Measurements from ENCODE around the gene ULK4. TPM values are rescaled to one million over a fixed set of nuclear protein-coding genes. Genes with fewer than 3 reads are reported as not detected.

ULK4 gene
- total RNA-seq, 1 donor from 2014 or later = 8.4 TPM

GRCh38 chr3:41212088-41212487 is 749.8 kb downstream of the ULK4 start:
- no peaks in the 10 kb centered on the region for H3K27me3 ChIP-seq (ENCODE audit: control insufficient read depth in 3 of 3, insufficient read depth in 3 of 3, low read length in 3 of 3)
- no peaks in the 10 kb centered on the region for H3K36me3 ChIP-seq (ENCODE audit: control insufficient read depth in 3 of 3, insufficient read depth in 3 of 3, low read length in 3 of 3)
- no peak overlapping the region for H3K27ac ChIP-seq (ENCODE audit: low read depth, low read length)
- no peaks in the 10 kb centered on the region for H3K9me3 ChIP-seq (ENCODE audit: control insufficient read depth in 3 of 3, low read length in 3 of 3)
- no peak overlapping the region for H3K4me3 ChIP-seq (ENCODE audit: low read length in 3 of 3)
- H3K9ac ChIP-seq (ENCODE audit: low read depth in 1 of 3, low read length in 3 of 3) = no peak overlapping the region
- H3K4me1 ChIP-seq (ENCODE audit: control insufficient read depth in 3 of 3, insufficient read depth in 3 of 3, low read length in 3 of 3) = peaks cover 12 to 42% (median 28%) of the 10 kb centered on the region in 3 donors

DNA sequence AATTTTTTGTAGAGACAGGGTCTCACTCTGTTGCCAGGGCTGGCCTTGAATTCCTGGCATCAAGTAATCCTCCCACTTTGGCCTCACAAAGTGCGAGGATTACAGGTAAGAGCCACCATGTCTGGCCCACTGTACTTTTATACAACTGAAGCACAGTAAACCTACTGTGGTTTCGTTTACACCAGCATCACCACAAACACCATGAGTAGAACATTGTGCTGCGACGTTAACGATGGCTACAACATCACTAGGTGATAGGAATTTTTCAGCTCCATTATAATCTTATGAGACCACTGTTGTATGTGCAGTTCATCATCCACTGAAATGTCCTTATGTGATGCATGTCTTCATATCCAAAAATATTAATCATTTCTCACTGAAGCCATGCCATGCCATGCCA is 750.9 kb downstream of the ULK4 start:
- Histone ChIP-seq H3K4me1 (ENCODE audit: control insufficient read depth in 3 of 3, insufficient read depth in 3 of 3, low read length in 3 of 3) (peaks cover 15 to 41% (median 32%) of the 10 kb centered on the region in 3 donors), H3K4me3 (ENCODE audit: low read length in 3 of 3) (no peak overlapping the region), H3K27ac (ENCODE audit: low read depth, low read length) (no peak overlapping the region)

GRCh38 chr3:41209646-41210045 is 752.3 kb downstream of the ULK4 start:
- Histone ChIP-seq H3K27me3 (ENCODE audit: control insufficient read depth in 3 of 3, insufficient read depth in 3 of 3, low read length in 3 of 3) (no peaks in the 10 kb centered on the region), H3K36me3 (ENCODE audit: control insufficient read depth in 3 of 3, insufficient read depth in 3 of 3, low read length in 3 of 3) (no peaks in the 10 kb centered on the region), H3K4me3 (ENCODE audit: low read length in 3 of 3) (no peak overlapping the region), H3K9me3 (ENCODE audit: control insufficient read depth in 3 of 3, low read length in 3 of 3) (no peaks in the 10 kb centered on the region), H3K4me1 (ENCODE audit: control insufficient read depth in 3 of 3, insufficient read depth in 3 of 3, low read length in 3 of 3) (peaks cover 21 to 44% (median 31%) of the 10 kb centered on the region in 3 donors), H3K27ac (ENCODE audit: low read depth, low read length) (no peak overlapping the region), H3K9ac (ENCODE audit: low read depth in 1 of 3, low read length in 3 of 3) (no peak overlapping the region)

More for the DNA sequence above, 750.9 kb downstream of the ULK4 start:
- no peaks in the 10 kb centered on the region for H3K9me3 ChIP-seq (ENCODE audit: control insufficient read depth in 3 of 3, low read length in 3 of 3)
- H3K9ac ChIP-seq (ENCODE audit: low read depth in 1 of 3, low read length in 3 of 3) = no peak overlapping the region
- no peaks in the 10 kb centered on the region for H3K36me3 ChIP-seq (ENCODE audit: control insufficient read depth in 3 of 3, insufficient read depth in 3 of 3, low read length in 3 of 3)
- no peaks in the 10 kb centered on the region for H3K27me3 ChIP-seq (ENCODE audit: control insufficient read depth in 3 of 3, insufficient read depth in 3 of 3, low read length in 3 of 3)

GRCh38 chr3:41208507-41209220 is 753.2 kb downstream of the ULK4 start:
- Histone ChIP-seq H3K27ac (ENCODE audit: low read depth, low read length) (no peak overlapping the region), H3K9me3 (ENCODE audit: control insufficient read depth in 3 of 3, low read length in 3 of 3) (no peaks in the 10 kb centered on the region), H3K27me3 (ENCODE audit: control insufficient read depth in 3 of 3, insufficient read depth in 3 of 3, low read length in 3 of 3) (no peaks in the 10 kb centered on the region), H3K4me1 (ENCODE audit: control insufficient read depth in 3 of 3, insufficient read depth in 3 of 3, low read length in 3 of 3) (peaks cover 27 to 49% (median 40%) of the 10 kb centered on the region in 3 donors), H3K36me3 (ENCODE audit: control insufficient read depth in 3 of 3, insufficient read depth in 3 of 3, low read length in 3 of 3) (no peaks in the 10 kb centered on the region), H3K4me3 (ENCODE audit: low read length in 3 of 3) (no peak overlapping the region), H3K9ac (ENCODE audit: low read depth in 1 of 3, low read length in 3 of 3) (no peak overlapping the region)

GRCh38 chr3:41207355-41207754 is 754.5 kb downstream of the ULK4 start:
- H3K27ac ChIP-seq (ENCODE audit: low read depth, low read length) = no peak overlapping the region
- H3K27me3 ChIP-seq (ENCODE audit: control insufficient read depth in 3 of 3, insufficient read depth in 3 of 3, low read length in 3 of 3) = no peaks in the 10 kb centered on the region
- H3K4me1 ChIP-seq (ENCODE audit: control insufficient read depth in 3 of 3, insufficient read depth in 3 of 3, low read length in 3 of 3) = peaks cover 27 to 48% (median 37%) of the 10 kb centered on the region in 3 donors
- no peaks in the 10 kb centered on the region for H3K9me3 ChIP-seq (ENCODE audit: control insufficient read depth in 3 of 3, low read length in 3 of 3)
- no peaks in the 10 kb centered on the region for H3K36me3 ChIP-seq (ENCODE audit: control insufficient read depth in 3 of 3, insufficient read depth in 3 of 3, low read length in 3 of 3)
- peak overlapping the region in 1 of 3 donors; percentile 3 for H3K4me3 ChIP-seq (ENCODE audit: low read length in 3 of 3)
- no peak overlapping the region for H3K9ac ChIP-seq (ENCODE audit: low read depth in 1 of 3, low read length in 3 of 3)

- Histone ChIP-seq H3K4me3 (ENCODE audit: low read length in 3 of 3) (no peak overlapping the region), H3K27me3 (ENCODE audit: control insufficient read depth in 3 of 3, insufficient read depth in 3 of 3, low read length in 3 of 3) (no peaks in the 10 kb centered on the region), H3K4me1 (ENCODE audit: control insufficient read depth in 3 of 3, insufficient read depth in 3 of 3, low read length in 3 of 3) (peaks cover 30 to 54% (median 41%) of the 10 kb centered on the region in 3 donors), H3K9me3 (ENCODE audit: control insufficient read depth in 3 of 3, low read length in 3 of 3) (no peaks in the 10 kb centered on the region), H3K27ac (ENCODE audit: low read depth, low read length) (no peak overlapping the region), H3K9ac (ENCODE audit: low read depth in 1 of 3, low read length in 3 of 3) (no peak overlapping the region), H3K36me3 (ENCODE audit: control insufficient read depth in 3 of 3, insufficient read depth in 3 of 3, low read length in 3 of 3) (no peaks in the 10 kb centered on the region)
These were observed 756.3 kb downstream of the ULK4 start for GRCh38 chr3:41205591-41205990.

DNA sequence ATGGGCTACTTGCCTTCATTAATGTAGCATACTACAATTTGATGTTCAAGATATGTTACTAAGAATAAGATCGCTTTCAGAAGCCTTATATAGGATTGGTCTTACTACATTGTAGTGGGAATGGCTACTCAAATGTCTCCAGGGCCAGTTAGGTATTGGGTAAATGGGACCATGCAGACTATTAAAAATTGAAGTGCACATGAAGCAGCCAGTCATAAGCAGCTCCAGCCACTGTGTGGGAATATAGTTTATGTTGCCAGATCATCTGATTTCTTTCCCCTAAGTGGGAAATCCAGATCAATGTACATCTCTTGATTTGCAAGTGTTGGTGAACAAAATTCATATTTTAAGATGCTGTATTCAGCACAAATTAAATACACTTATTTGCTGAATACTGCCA is 757.5 kb downstream of the ULK4 start:
- no peak overlapping the region for H3K9ac ChIP-seq (ENCODE audit: low read depth in 1 of 3, low read length in 3 of 3)
- H3K4me1 ChIP-seq (ENCODE audit: control insufficient read depth in 3 of 3, insufficient read depth in 3 of 3, low read length in 3 of 3) = peaks cover 30 to 54% (median 41%) of the 10 kb centered on the region in 3 donors
- no peak overlapping the region for H3K4me3 ChIP-seq (ENCODE audit: low read length in 3 of 3)
- no peaks in the 10 kb centered on the region for H3K36me3 ChIP-seq (ENCODE audit: control insufficient read depth in 3 of 3, insufficient read depth in 3 of 3, low read length in 3 of 3)
- H3K9me3 ChIP-seq (ENCODE audit: control insufficient read depth in 3 of 3, low read length in 3 of 3) = no peaks in the 10 kb centered on the region
- H3K27ac ChIP-seq (ENCODE audit: low read depth, low read length) = no peak overlapping the region
- H3K27me3 ChIP-seq (ENCODE audit: control insufficient read depth in 3 of 3, insufficient read depth in 3 of 3, low read length in 3 of 3) = no peaks in the 10 kb centered on the region

DNA sequence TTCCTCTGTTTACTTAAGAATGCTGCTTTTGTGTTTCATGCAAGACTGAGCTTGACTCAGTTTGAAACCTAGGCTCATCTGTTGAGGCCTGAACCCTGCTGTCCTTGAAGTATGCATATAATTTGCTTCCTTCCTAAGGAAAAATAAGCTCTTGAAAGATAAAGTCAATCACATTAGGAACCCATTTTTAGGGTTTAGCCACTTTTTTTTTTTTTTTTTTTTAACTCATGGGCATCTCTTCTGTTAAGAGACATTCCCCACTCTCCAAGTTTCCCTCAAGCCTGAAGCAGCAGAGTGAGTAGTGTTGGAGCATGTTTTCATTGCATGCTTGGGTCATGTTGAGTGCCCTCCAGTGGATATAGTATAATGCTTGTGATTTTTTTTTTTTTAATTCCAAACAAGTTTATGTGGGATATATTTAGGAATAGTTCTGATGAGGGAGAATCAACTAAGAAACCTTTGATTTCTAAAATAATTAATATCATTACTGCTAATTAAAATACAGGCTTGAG is 759.0 kb downstream of the ULK4 start:
- Histone ChIP-seq H3K36me3 (ENCODE audit: control insufficient read depth in 3 of 3, insufficient read depth in 3 of 3, low read length in 3 of 3) (no peaks in the 10 kb centered on the region), H3K27ac (ENCODE audit: low read depth, low read length) (no peak overlapping the region), H3K4me1 (ENCODE audit: control insufficient read depth in 3 of 3, insufficient read depth in 3 of 3, low read length in 3 of 3) (peaks cover 25 to 46% (median 32%) of the 10 kb centered on the region in 3 donors), H3K27me3 (ENCODE audit: control insufficient read depth in 3 of 3, insufficient read depth in 3 of 3, low read length in 3 of 3) (no peaks in the 10 kb centered on the region), H3K9me3 (ENCODE audit: control insufficient read depth in 3 of 3, low read length in 3 of 3) (no peaks in the 10 kb centered on the region), H3K4me3 (ENCODE audit: low read length in 3 of 3) (peak overlapping the region in 1 of 3 donors; percentile 79), H3K9ac (ENCODE audit: low read depth in 1 of 3, low read length in 3 of 3) (no peak overlapping the region)

DNA sequence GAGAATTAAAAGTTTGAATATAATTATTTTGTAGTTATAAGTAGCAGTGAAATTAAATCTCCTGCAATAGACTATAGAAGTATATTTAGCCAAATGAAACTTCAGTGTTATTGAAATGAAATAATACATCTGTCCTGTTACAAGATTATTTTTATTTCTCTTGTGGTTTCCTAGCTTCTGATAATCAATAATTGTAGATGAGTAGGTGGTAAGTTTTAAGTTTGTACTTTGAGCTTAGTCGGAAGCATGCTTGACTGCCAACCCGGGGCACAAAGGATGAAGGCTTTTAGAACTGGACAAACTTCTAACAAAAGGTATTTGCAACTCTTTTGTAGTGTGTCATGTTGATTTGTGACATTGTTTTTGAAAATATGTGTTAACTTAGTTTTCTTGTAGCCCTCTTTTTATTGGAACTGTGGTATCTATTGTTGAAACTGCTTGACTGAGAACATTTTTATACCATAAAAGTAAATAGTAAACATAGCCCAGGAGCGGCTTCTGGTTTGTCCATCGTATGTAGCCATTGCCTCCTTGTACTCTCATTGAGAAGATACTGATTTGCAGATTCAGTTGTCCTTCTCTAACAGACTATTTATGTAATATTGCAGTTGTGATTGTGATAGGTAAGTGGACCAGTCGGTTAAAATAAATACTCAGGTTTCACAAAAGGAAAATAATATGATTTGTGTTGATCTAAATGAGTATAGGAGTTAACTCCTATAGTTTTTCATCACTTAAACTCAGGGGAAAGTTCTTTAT is 759.6 kb downstream of the ULK4 start:
- Histone ChIP-seq H3K27ac (ENCODE audit: low read depth, low read length) (no peak overlapping the region), H3K4me1 (ENCODE audit: control insufficient read depth in 3 of 3, insufficient read depth in 3 of 3, low read length in 3 of 3) (peaks cover 20 to 40% (median 26%) of the 10 kb centered on the region in 3 donors), H3K4me3 (ENCODE audit: low read length in 3 of 3) (peak overlapping the region in 2 of 3 donors; percentile 23 to 79), H3K9me3 (ENCODE audit: control insufficient read depth in 3 of 3, low read length in 3 of 3) (no peaks in the 10 kb centered on the region), H3K9ac (ENCODE audit: low read depth in 1 of 3, low read length in 3 of 3) (no peak overlapping the region), H3K36me3 (ENCODE audit: control insufficient read depth in 3 of 3, insufficient read depth in 3 of 3, low read length in 3 of 3) (no peaks in the 10 kb centered on the region), H3K27me3 (ENCODE audit: control insufficient read depth in 3 of 3, insufficient read depth in 3 of 3, low read length in 3 of 3) (no peaks in the 10 kb centered on the region)

- no peaks in the 10 kb centered on the region for H3K27me3 ChIP-seq (ENCODE audit: control insufficient read depth in 3 of 3, insufficient read depth in 3 of 3, low read length in 3 of 3)
- peaks cover 15 to 29% (median 17%) of the 10 kb centered on the region in 3 donors for H3K4me1 ChIP-seq (ENCODE audit: control insufficient read depth in 3 of 3, insufficient read depth in 3 of 3, low read length in 3 of 3)
- H3K36me3 ChIP-seq (ENCODE audit: control insufficient read depth in 3 of 3, insufficient read depth in 3 of 3, low read length in 3 of 3) = no peaks in the 10 kb centered on the region
- H3K27ac ChIP-seq (ENCODE audit: low read depth, low read length) = peak overlapping the region; percentile 96
- peak overlapping the region; percentile 78 to 93 (median 79) for H3K4me3 ChIP-seq (ENCODE audit: low read length in 3 of 3)
- H3K9me3 ChIP-seq (ENCODE audit: control insufficient read depth in 3 of 3, low read length in 3 of 3) = no peaks in the 10 kb centered on the region
- H3K9ac ChIP-seq (ENCODE audit: low read depth in 1 of 3, low read length in 3 of 3) = peak overlapping the region; percentile 43 to 84 (median 75)
These were observed 761.3 kb downstream of the ULK4 start for GRCh38 chr3:41200669-41201021.
